Tongue (tissue), 3 donors: ENCODE results near the gene HMGXB3. TPM values are rescaled to one million over a fixed set of nuclear protein-coding genes. Genes with fewer than 3 reads are reported as not detected.

Source experiments
- DNase-seq: peaks from one replicate; pipeline ENCODE4 v3.0.0-alpha.2; 2015
- small RNA-seq: library from RNA; depleted of rRNA; stranded (forward); fragments of <200 nt; gene quantifications from one replicate; pipeline ENCODE3, GENCODE V24; 2014; ENCODE audit warnings: low replicate concordance
- total RNA-seq: library from RNA; depleted of rRNA; stranded (reverse); fragments of >200 nt; gene quantifications from one replicate; pipeline ENCODE4 v1.2.3, GENCODE V29; 2014

Gene HMGXB3
- total RNA-seq, 1 donor from 2014 or later = 22.7 TPM

DNA sequence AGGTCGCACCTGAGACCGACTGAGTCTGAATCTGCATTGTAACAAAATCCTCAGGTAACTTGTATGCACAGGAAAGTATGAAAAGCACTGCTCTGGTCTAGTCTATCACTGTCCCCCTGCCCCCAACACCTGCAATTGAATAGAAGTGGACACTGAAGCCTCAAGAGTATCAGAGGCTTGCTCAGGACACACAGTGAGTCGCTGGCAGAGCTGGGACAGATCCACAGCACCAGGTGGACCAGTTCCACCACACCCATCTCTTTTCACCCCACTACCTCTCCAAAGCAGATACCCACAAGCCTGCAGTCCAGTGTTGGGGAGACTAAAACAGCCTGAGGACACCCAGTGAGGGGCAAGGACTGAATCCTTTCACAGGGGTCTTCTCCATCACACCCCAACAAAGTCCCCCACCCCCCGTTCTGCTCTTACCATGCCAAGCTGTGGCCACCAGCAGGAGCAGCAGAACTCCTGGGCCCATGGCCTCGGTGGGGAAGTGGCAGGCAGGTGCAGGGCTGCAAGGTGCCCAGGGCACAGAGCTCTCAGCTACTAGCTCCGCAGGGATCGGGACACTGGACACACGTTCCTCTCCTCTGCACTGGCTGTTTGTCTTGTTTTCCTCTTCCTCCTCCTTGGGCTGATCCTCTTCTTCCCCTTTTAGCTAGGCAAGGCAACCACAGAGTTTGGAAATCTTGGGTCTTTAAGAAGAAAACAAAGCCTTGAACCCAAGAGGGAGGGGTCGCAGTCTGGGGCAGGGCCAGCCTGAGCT lies 85.6 kb downstream of the HMGXB3 start, which contains the start of gene CSF1R:
CSF1R (minus strand) TSS at position 605 of the 766 bp plus-strand sequence; CDS start at position 478, 127 bp downstream.
- no peak for DNase-seq

DNA sequence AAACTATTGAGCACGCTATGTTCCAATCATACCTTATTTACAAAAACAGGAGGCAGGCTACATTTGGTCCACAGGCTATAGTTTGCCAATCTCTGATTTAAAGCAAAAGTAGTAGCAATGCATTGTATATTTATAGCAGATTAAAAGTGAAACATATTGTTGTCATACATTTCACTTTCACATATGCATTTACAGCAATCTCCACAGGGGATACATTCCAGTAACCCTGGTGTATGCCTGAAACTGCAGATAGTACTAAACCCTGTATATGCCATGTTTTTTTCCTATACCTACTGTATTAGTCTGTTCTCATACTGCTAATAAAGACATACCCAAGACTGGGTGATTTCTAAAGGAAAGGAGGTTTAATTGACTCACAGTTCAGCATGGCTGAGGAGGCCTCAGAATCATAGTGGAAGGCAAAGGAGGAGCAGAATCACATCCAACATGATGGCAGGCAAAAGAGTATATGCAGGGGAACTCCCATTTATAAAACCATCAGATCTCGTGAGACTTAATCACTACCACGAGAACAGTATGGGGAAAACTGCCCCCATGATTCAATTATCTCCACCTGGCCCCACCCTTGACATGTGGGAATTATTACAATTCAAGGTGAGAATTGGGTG lies 91.7 kb downstream of the HMGXB3 start:
- no peak for DNase-seq

DNA sequence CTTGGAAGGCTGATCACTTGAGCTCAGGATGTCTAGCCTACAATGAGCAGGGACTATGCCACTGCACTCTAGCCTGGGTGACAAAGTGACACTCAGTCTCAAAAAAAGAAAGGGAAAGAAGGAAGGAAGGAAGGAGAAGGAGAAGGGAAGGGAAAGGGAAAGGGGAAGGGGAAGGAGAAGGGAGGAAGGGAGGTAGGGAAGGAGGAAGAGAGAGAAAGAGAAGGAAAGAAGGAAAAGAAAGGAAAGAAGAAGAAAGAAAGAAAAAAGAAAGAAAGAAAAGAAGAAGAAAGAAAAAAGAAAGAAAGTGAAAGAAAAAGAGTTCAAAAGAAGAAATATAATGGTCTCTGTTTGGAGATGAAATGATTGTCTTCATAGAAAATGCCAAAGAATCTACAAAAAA lies 96.6 kb downstream of the HMGXB3 start:
- no peak for DNase-seq

DNA sequence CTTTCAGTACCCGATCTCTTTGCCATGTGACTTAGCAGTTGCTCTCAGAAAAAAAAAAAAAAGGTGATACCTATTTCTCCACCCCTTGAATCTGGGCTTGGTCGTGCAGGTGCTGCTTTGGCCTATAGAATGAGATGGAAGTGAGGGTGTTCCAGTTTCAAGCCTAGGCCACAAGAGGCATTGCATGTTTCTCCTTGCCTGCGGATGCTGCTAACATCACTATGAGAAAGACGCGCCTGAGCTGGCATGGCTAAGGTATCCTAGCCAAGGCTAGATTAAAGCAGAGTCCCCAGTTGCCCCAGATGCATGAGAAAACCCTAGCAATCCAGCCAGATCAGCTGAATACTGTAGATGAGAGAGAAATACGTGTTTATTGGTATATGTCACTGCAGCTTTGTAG lies 100.5 kb downstream of the HMGXB3 start:
- no peak for DNase-seq

Small RNA genes within 50 kb of the gene (small RNA-seq; reads per million reads assigned to genes)
- not detected for gene RF00019

Other genes starting within 250 kb of the HMGXB3 start
- gene PDE6A, start 55.9 kb upstream of the HMGXB3 start, total RNA-seq = 0.31 TPM
- 20.1 TPM for gene SLC26A2, start 40.0 kb upstream of the HMGXB3 start, total RNA-seq
- gene TIGD6, start 85 bp upstream of the HMGXB3 start, total RNA-seq = 2.1 TPM
- 21.6 TPM for gene CSF1R, start 85.8 kb downstream of the HMGXB3 start, total RNA-seq
- 129 TPM for gene PDGFRB, start 155.1 kb downstream of the HMGXB3 start, total RNA-seq
- 0.31 TPM for gene CDX1, start 166.0 kb downstream of the HMGXB3 start, total RNA-seq
- not detected for gene SLC6A7, start 189.3 kb downstream of the HMGXB3 start, total RNA-seq